Head of caudate nucleus (tissue), 42 donors: ENCODE results near the gene RAE1.

Experiments used
- DNase-seq, 42 donors: peaks; one replicate each; pipeline versions ENCODE4 v3.0.0 to v3.0.0-alpha.2; 2020 to 2021; ENCODE audit warnings: mixed read lengths in 7 of 42
- intact Hi-C: fragments of 100-400 bp; cut with DNase I; formaldehyde crosslinking; loops from one replicate; pipeline ENCODE4 v1.15.0; 2022

RAE1 gene

DNA sequence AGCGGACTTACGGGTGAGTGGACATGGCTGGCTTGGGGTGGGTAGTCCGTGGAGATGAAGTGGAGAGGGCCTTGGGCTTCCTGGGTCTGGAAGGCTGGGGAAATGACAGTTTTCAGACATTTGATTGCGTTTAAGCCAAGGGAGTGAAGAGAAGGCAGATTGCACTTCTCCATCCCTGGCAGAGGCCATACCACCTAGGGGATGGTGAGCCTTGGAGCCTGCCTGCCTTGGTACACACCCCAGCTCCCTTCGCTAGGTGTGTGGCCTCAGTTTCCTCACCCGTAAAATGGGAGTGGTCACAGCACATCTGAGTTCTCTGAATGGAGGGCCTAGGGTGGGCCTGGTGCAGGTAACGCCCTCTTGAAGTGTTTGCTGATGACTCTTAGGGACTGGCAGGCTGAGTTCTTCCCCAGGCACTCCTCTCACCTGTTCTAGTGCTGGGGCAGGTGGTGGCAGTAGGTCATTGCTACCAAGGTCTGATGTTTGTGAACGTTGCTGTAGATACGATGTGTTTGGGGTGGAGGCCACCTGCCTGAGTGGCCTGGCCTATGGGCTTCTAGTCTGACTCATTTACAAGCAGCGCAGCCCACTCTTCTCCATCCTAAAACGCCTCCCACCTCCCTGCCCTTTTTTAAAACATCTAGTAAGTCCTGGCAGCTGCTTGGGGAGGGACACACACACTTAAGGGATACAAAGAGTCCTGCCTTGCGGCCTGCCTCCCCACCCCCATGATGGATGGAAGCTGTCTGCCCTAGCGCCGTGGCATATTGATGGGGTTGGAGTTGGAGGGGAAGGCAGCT, 42.5 kb downstream of the RAE1 start:
- intact Hi-C loops: no loop called here
- DNase-seq: peak in 2 of 42 donors; percentile 0 to 4

DNA sequence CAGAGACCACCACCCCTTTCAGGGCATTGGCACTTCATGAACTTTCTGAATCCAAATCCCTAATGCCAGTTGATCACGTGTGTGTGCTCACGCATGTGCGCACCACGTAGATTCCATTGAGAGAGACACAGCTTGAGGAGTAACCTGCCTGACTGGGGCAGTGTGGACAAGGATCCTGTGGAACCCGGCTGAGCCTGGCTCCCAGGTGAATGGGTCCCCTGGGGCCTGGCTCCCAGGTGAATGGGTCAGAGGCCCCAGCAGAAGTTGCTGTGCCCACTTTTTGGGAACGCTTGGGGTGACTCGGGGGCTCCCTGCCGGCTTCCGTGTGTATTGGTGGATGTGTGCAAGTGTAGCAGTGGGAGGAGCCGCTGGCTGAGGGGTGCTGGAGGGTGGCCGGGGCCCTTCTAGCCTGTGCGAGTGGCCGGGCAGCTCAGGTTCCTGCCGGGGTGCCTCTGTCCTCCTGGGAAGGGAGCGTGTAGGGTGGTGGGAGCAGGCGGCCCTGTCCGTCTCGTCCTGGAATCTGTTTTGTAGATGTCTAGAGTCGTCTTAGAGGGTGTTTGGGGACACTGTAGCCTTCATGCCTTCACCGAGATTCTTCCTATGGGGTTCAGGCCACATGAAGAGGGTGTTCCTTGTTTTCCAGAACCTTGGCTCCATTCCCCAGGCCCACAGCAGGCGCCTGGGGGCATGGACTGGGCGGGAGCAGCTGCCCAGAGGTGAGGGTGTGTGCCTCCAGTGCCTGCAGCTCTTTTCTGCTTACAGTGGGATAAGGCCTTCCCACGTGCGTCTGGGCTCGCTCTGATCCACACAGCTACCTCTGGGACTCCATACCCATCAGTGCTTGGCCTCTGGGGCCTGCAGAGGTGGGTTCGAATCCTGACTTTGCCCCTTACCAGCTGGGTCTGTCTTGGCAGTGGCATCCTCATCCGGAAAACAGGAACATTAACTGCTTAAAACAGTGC, 43.3 kb downstream of the RAE1 start:
- DNase-seq: peak in 2 of 42 donors; percentile 2 to 8
- intact Hi-C loops: loop anchor here (5.0 kb wide), 1 partner anchor 48 kb away; no protein-coding TSS in a partner anchor

DNA sequence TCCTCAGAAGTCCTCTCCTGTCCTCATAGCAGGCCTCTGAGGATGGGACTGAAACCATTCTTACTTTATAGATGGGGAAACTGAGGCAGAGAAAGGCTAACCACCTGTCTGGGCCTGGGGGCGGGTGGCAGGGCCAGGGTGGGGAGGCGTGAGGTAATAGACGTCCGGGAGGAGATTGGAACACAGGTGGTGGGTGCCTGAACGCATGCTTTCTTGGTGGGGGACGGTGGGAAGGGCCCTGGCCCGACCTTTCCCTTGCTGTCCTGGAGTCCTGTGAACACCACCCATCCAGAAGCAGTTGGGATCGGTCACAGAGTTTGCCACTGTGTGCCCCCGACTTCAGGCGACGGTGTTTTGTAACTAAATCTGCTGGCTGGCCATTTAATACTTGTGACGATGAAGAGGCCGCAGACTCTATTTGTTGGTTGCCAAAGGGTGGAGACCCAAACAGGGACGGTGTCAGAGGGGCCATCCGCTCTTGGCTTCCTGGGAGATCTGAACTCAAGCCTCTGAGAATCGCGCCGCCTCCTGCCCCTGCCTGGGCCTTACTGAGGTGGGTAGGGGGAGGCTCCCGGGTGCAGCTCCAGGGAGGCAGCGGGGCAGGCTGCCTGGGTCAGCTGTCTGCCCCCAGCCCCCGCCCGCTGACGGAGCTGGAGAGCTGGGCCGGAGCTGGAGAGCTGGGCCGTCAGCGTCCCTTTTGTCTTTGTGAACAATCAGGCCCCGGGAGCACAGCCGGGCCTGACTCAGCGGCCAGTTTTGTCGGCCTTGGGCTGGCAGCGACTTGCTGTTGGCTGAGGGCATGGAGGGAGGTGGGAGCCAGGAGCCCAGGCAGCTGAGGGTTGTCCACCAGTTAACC, 44.3 kb downstream of the RAE1 start:
- peak; percentile 85 to 98 (median 94) for DNase-seq
- intact Hi-C loops: loop anchor here (5.0 kb wide), 1 partner anchor 47 kb away; no protein-coding TSS in a partner anchor

DNA sequence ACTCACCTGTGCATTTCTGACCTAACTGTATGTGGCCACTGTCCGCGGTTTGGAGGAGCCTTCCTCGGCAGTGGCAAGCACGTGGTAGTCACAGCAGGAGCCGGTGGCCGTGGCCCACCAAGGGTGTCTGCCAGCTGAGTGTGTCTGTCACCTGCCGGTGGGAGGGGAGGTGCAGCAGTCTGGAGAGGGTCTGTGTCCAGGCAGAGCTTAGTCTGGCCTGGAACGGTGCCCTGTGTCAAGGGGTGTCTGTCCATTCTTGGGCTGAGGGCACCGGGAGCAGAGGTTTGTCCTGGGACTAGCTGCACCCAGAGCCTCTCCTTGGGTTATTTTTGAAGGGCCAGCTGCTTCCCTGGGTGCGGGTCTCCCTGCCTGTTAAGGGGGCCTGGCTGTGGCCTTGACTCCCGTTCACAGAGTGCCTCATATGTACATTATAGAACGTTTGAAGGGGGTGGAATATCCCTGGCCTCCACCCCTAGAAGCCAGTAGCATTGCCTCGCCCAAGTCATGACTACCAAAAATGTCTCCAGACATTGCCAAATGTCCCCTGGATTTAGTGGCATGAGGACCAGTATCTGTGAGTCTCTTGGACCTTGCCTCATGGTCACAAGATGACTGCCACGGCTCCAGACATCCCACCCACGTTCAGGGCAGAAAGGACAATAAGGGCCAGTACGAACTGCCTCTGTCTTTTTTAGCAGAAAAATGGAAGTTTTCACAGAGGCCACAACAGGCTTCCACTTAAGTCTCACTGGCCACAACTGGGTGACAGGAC, 45.3 kb downstream of the RAE1 start:
- DNase-seq: peak in 3 of 42 donors; percentile 3 to 28 (median 7)
- intact Hi-C loops: loop anchor here (5.0 kb wide), 1 partner anchor 46 kb away; no protein-coding TSS in a partner anchor

DNA sequence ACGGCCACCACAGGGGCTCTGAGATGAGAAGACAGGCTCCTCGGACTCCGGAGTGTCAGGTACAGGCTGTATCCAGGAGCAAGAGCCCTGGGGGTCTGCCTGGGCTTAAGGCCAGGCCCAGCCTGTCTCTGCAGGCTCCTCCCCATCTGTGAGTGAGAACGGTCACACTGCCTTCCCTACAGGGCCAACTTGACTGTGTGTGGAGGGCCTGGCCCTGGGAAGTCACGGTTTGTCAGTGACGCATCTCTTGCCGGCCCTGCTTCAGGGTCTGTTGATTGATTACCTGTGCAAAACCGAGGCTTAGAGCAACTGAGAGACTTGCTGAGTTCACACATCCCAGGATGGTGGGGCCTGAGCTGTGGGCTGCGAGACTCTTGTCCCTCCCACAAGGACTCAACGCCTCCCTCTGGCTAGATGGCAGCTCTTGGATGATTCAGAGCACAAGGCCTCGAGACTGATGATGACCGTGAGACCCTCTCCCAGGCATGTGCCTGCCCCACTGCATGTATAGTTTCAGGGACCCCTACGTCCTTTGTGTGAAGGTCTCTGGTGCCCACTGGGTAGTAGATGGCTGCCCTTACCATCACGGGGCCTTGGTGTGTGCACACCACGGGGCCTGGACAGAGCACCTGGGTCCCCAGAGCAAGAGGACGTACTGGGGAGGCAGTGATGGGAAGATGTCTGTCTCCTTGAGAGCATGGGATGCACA, 46.1 kb downstream of the RAE1 start:
- peak in 1 of 42 donors; percentile 1 for DNase-seq
- intact Hi-C loops: loop anchor here (5.0 kb wide), 1 partner anchor 45 kb away; no protein-coding TSS in a partner anchor

DNA sequence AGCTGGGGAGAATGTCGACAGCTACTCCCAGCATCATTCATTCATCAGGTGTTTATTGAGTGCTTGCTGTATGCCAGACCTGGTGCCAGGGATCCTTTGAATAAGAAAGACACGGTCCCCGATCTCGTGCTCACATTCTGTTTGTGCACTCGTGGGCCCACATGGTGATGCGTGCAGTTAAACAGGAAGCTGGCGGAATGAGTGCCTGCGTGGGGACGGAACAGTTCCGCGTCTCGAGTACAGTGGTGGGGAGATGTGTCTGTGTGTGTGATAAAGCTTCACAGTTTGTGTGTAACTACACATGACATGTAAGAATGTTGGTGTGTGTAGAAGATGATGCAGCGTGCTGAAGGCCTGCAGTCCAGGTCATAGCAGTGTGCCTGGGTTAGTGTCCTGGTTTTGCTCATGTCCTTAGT, 46.6 kb downstream of the RAE1 start:
- intact Hi-C loops: loop anchor here (5.0 kb wide), 1 partner anchor 45 kb away; no protein-coding TSS in a partner anchor
- peak in 1 of 42 donors; percentile 2 for DNase-seq

DNA sequence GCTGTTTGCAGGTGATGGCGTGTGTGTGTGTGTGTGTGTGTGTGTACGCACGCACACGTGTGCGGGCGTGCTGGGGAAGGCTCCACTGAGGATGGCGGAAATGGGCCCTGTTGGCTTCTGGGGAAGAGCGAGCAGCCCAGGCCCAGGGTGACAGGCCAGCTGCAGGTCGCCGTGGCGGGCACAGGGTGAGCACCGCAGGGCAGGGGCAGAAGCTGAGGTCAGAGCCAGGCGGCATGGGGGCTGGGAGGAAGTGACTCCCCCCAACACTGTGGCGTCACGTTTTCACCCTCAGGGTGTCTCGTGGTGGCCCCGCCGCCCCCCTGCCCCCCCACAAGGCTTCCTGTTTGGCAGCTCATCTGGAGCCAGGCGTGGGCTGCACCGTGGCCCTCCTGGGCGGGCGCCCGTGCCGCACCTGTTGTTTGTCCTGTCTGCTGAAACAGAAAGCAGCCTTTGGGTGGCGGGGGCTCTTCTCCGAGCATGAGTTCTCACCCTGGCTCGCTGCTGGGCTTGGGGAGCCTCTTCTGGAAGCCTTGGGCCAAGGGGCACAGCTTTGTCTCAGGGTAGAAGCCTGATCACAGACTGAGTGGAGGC, 47.3 kb downstream of the RAE1 start:
- DNase-seq: peak in 3 of 42 donors; percentile 5 to 46 (median 35)
- intact Hi-C loops: loop anchor here (5.0 kb wide), 1 partner anchor 44 kb away; no protein-coding TSS in a partner anchor

DNA sequence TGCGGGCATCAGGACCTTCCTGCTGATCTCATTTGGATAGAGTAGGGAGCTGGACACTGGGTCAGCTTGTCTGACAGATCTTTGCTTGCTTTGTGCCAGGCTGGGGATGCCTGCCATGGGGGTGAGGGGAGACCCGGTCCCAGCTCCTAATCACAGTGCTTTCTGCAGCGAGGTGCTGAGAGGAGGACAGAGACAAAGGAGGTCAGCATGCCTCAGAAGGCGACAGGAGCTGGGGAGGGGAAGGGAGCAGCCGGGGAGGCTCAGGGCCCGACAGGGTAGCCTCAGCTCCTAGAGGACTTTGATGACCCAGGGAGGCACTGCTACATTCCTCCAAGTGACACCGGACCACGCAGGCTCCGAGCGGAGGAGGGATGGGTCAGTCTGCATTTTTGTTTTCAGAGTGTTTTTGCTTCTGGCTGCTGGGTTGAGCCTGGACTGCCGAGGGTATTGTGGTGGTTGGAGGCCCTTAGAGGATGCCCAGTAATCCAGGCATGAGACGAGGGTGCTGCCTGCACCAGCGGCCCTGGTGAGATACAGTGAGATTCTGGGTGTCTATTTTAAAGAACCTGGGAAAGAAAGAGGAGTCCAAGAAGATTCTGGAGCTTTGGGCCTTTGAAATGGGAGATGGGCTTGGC, 48.0 kb downstream of the RAE1 start:
- intact Hi-C loops: loop anchor here (5.0 kb wide), 1 partner anchor 43 kb away; no protein-coding TSS in a partner anchor

DNA sequence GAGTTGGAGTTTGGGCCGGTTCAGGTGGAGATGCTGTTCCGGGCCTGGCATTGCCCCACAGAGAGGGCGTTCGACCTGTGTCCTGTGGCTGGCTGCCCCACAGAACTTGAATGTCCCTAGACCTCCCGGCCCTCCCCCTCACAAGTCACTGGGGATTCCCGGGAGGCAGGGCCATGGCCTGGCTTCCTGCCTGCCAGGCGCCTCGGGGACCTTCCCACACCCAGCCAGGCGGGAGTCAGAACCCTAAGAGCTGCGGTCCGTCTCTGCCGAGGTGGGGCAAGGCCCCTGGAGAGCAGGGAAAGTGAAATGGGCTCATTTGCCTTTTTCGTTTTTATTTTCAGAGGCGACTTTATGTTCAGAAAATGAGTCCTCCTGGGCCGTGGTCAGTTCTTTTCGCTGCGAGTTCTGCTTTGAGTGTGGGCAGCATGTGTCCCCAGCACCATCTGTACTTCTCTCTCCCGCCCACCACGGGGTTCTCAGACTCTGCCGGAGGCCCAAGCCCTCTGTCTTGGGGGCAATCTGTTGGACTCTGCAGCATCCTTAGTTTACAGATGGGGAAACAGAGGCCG, 48.6 kb downstream of the RAE1 start:
- intact Hi-C loops: loop anchor here (5.0 kb wide), 1 partner anchor 43 kb away; no protein-coding TSS in a partner anchor
- peak in 2 of 42 donors; percentile 9 to 43 for DNase-seq

More for the DNA sequence above, 48.0 kb downstream of the RAE1 start:
- peak in 2 of 42 donors; percentile 1 to 43 for DNase-seq

DNA sequence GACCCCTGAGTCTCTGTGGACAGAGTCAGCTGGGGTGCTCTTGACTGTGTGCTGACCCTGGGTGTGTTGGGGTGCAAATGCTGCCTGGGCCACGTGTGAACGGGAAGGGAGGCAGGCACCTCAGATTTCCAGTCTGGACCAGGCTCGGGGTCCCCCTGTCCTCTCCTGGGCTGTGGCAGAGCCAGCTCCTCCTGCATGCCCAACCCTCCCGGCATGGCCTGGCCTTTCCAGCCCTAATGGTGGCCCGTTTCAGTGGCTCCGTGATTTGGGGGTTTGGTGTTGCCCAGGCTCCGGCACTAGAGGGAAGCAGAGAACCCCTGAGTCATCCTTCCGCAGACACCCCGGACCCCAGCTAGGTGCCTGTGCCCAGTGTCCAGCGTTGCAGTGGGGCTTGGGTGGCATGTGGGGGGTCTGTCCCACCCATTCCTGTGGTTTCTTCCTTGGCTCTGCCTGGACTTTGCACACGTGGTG, 49.2 kb downstream of the RAE1 start:
- DNase-seq: peak in 3 of 42 donors; percentile 4 to 59 (median 44)
- intact Hi-C loops: no loop called here

DNA sequence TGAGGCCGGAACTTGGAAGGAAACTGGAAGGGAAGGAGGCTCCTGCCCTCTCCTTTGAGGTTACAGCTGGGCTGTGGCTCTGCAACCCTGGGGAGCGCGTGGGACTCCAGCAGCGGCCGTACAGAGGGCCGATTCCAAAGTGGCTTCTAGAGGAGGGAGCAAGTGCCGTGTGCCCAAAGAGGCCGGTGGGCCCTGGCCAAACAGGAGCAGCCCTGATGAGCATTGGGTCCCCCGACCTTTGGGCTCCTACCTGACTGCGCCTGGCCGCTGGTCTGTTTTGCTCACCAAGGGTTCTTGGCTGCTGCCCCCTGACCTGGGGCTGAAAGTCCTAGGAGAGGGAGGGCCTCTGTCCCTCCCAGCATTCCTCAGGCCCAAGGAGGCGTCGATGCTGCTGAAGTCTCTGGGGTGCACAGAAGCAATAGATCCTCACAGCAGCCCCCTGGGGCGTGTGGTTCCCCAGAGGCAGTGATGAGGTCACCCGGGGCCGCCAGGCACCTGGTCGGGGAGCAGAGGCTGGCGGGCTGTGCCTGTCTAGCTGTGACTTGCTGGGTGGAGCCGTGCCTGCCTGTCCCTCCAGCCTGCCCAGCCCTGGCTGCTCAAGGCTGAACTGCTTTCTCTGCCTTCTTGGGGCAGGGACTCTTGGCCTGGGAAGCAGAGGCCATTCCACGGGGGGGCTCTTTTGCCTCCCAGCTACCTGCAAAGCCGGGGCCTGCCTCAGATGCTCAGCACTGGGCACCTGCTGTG, 49.9 kb downstream of the RAE1 start:
- intact Hi-C loops: no loop called here
- peak in 1 of 42 donors; percentile 0 for DNase-seq

DNA sequence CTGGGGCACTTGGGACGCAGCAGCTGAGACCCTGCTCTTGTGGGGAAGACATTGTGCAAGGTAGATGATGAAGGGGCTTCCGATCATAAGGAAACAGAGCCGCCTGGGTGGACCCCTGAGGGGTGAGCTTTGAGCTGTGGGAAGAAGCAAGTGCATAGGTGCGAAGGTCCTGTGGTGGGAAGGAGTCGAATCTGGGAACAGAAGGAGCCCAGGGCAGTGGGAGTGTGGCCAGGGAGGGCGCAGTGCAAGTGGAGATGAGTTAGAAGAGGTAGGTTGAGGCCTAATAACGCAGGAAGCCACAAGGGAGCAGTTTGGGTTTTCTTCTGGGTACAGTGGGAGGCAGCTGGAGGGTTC, 50.5 kb downstream of the RAE1 start:
- intact Hi-C loops: no loop called here
- no peak for DNase-seq

DNA sequence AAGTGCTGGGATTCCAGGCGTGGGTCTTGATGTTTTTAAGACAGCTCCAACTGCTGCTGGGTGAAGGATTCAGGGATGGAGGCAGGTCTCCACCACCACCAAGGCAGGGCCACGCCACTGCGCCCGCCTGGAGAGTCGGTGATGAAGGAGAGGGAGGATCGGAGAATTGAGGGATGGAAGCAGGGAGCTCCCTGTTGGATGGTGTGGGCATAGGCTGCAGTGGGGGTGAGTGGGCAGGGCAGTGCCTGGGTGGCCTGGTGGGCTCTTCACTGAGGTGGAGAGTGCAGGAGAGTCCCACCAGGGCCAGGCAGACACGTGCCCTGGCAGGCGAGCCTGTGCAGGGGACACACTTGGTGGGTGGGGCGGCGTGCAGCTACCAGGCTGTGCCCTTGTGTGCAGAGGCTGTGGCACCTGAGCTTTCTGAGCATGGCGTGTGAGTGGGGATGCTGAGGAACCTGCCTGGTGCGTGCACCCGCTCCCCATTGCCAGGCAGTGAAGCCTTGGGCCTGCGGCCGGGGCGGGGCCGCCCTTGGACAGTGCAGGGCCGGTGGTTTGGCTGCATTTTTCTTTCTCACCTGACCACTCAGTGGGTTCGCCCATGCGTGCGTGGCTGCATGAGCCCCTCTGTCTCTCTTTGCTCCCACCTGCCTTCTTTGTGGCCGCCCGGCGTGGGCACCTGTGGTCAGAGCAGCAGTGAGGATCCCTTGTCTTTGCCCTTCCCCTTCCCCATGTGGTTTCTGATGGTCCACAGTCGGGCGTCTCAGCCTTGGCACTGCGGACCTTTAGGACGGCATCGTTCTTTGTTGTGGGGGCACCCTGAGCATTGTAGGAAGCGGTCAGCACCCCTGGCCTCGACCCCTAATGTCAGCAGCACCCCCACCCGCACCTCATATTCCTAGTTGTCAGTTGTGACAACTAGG, 51.4 kb downstream of the RAE1 start:
- intact Hi-C loops: no loop called here
- DNase-seq: peak in 1 of 42 donors; percentile 0

DNA sequence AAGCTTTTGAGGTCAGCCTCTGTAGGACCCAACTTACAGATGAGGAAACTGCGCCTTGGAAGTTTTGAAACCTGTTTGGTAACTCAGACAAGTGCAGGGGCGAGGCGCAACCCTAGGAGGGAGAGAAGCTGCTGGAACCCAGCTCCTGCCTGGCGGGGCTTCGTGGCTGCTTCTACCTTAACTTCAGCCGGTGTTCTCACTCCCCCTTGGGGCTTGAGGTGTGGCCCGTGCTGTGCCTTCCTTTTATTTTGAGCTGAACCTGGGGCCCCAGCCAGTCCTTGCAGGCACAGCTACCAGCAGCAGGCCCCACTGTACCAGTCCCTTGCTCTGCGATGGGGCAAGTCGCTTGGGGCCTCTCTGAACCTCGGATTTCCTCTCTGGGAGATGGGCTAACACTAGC, 52.2 kb downstream of the RAE1 start:
- no peak for DNase-seq
- intact Hi-C loops: no loop called here
